NB4 (cell line): ENCODE data around the gene DPP9.

Experiments used
- DNase-seq: peaks from one replicate; pipeline ENCODE4 v3.0.0; 2010; ENCODE audit warnings: low read depth
- H3K4me3 ChIP-seq: one replicate; pipeline ENCODE4 v1.5.1; 2011; ENCODE audit warnings: mild to moderate bottlenecking, low read depth, low read length, moderate library complexity
- MYC ChIP-seq: IDR thresholded peaks from 2 replicates; pipeline ENCODE4 v1.6.1; 2011; ENCODE audit warnings: low read depth, low read length
- POLR2A ChIP-seq: IDR thresholded peaks from 2 replicates; pipeline ENCODE4 v1.6.1; 2011; ENCODE audit warnings: mild to moderate bottlenecking; ENCODE audit not compliant: insufficient read length; ENCODE audit errors: extremely low read depth
- TF ChIP-seq, protein P1 (sequence below): IDR thresholded peaks from 2 replicates; pipeline ENCODE4 v1.6.1; 2011; ENCODE audit warnings: low read depth, low read length
- TF ChIP-seq, protein P2 (sequence below): IDR thresholded peaks from one replicate; pipeline ENCODE4 v1.5.1; 2012; ENCODE audit warnings: low read depth, low read length

The DPP9 gene

DNA sequence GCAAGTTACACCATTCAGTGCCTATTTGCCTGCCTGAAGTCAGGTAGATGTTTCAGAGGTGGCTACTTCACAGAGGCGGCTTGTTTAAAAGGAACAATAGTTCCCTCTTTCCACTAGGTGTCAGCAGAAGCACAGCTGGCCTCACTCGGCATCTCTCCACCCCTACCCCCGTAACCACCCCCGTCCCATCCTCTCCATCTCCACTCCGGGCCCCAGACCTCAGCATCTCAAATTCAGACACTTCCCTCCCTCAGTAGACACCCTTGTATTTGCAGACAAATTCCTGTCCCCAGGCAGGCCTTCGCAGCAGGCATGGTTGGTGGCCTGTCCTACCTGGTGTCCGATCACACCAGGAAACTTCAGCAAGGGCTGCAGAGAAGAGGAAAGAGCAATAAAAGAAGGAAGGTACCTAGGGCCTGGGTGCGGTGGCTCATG lies 9.1 kb upstream of the DPP9 start:
- H3K4me3 ChIP-seq: no peak overlapping the region
- TF ChIP-seq, protein P1, sequence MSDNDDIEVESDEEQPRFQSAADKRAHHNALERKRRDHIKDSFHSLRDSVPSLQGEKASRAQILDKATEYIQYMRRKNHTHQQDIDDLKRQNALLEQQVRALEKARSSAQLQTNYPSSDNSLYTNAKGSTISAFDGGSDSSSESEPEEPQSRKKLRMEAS: no peak
- TF ChIP-seq, protein P2, sequence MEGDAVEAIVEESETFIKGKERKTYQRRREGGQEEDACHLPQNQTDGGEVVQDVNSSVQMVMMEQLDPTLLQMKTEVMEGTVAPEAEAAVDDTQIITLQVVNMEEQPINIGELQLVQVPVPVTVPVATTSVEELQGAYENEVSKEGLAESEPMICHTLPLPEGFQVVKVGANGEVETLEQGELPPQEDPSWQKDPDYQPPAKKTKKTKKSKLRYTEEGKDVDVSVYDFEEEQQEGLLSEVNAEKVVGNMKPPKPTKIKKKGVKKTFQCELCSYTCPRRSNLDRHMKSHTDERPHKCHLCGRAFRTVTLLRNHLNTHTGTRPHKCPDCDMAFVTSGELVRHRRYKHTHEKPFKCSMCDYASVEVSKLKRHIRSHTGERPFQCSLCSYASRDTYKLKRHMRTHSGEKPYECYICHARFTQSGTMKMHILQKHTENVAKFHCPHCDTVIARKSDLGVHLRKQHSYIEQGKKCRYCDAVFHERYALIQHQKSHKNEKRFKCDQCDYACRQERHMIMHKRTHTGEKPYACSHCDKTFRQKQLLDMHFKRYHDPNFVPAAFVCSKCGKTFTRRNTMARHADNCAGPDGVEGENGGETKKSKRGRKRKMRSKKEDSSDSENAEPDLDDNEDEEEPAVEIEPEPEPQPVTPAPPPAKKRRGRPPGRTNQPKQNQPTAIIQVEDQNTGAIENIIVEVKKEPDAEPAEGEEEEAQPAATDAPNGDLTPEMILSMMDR: peak; percentile 38
- DNase-seq: peak; percentile 69

DNA sequence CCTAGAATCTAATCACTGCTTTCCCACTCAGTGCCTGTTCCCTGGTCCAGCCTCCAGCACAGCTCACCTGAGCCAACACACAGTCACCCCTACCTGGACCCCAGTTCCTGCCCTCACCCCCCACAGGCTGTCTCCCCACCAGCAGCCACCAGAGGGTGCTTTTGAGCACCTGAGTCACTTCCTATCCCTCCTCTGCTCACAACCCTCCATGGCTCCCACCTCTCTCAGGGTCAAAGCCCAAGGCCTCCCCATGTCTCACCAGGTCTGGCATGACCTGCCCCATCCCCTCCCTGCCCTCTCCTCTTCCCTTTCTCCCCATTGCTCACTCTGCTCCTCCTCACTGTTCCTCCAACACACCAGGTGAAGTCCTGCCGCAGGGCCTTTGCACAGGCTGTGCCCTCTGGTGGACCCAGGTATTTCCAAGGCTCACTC lies 7.1 kb upstream of the DPP9 start:
- H3K4me3 ChIP-seq: no peak overlapping the region
- TF ChIP-seq, protein P1: no peak
- TF ChIP-seq MYC (no peak), POLR2A (no peak)
- TF ChIP-seq, protein P2: peak; percentile 54
- DNase-seq: peak; percentile 36

DNA sequence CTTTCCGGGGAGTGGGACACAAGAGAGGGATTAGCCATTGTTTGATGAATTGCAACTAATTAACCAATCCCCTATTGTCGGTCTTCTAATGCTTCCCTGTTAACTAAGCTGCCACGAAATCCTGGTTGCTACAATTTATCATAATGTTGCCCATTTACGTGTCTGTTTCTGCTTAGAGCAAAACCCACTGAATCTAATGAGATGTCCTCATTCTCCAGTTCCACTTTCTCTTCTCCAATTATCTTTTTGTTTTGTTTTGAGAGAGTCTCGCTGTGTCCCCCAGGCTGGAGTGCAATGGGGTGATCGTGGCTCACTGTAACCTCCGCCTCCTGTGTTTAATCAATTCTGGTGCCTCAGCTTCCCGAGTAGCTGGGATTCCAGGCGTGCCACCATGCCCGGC lies 5.2 kb upstream of the DPP9 start:
- DNase-seq: no peak

DNA sequence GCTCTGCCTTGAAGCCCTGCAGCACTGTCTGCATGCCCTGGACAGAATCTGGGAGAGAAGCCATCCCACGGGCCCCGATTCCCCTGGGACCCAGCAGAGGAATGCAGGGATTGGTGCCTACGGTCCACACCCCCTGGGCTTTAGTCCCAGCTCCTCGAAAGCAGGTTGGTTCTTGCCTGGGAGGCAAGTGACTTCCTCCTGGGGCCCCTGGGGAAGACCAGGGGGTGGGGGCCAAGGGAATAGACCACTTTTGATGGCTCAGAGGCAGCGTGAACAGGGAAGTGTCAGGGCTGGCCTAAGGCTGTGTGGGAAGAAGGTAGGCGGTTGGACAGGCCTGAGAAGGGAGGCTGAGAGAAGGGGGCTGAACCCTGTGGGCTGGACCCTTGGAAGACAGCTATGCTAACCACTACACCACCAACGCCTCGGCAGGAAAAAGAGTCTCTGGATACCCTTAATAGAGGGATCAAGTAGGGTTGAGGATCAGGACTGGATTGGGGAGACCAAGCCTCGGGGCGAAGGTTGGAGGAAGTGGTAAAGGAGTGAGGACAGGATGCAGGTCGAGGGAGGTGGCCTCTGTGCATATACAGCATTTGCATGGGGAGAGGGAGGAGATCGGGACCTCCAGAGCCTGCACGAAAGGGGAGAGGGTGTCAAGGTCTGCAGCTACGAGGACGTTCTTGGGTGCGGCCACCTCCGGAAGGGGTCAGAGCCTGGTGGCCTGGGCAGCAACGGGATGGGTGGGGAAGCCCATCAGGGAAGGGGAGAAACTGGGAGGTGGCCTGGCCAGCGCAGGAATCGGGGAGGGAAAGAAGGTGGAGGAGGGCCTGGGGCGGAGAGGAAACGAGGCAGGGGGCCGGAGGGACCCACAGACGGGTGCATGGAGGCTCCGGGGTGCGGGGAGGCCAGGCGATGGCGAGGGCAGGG lies 709 bp downstream of the DPP9 start:
- peak; percentile 59 for DNase-seq
- TF ChIP-seq, protein P1: no peak
- TF ChIP-seq POLR2A (no peak), MYC (no peak)
- TF ChIP-seq, protein P2: no peak

More for the DNA sequence above, 5.2 kb upstream of the DPP9 start:
- H3K4me3 ChIP-seq: no peak overlapping the region
- no peak for TF ChIP-seq MYC
- TF ChIP-seq, protein P2: no peak
- no peak for TF ChIP-seq POLR2A
- TF ChIP-seq, protein P1: no peak

DNA sequence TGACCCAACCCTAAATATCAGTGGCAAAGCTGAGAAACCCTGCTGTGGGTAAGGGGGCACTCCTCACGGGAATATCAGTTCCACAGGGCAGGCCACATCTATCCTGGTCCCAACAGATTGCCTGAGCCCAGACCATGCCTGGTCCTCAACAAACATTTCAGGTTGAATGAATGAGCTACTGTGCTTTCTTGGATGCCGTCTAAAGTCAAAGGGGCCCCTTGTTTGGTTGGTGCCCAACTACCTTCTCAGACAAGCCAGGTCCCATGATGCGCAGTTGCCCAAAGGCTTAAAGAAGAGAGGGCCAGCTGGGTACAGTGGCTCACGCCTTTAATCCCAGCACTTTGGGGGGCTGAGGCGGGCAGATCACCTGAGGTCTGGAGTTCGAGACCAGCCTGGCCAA lies 2.4 kb downstream of the DPP9 start:
- TF ChIP-seq MYC: no peak
- TF ChIP-seq, protein P1: no peak
- TF ChIP-seq, protein P2: no peak
- TF ChIP-seq POLR2A: no peak
- no peak overlapping the region for H3K4me3 ChIP-seq
- no peak for DNase-seq

More for the DNA sequence above, 709 bp downstream of the DPP9 start:
- H3K4me3 ChIP-seq: peak overlapping the region; percentile 88
